H9 (cell line): ENCODE data around the gene ROBO2. TPM values are rescaled to one million over a fixed set of nuclear protein-coding genes. Genes with fewer than 3 reads are reported as not detected.

Source experiments
- DNase-seq: peaks from one replicate; pipeline ENCODE4 v3.0.0-alpha.2; 2017
- H2AFZ ChIP-seq: one replicate; pipeline ENCODE4 v1.6.1; 2013; ENCODE audit warnings: mild to moderate bottlenecking, low read length, control low read depth, moderate library complexity
- H2AK5ac ChIP-seq: 2 replicates; pipeline ENCODE4 v1.6.1; 2013; ENCODE audit warnings: low read length, control low read depth, mixed read lengths; ENCODE audit not compliant: insufficient read length
- H2BK120ac ChIP-seq: one replicate; pipeline ENCODE4 v1.6.1; 2013; ENCODE audit warnings: low read depth, mild to moderate bottlenecking, low read length, control low read depth, inconsistent platforms; ENCODE audit not compliant: poor library complexity, severe bottlenecking
- H2BK12ac ChIP-seq: 2 replicates; pipeline ENCODE4 v1.6.1; 2013; ENCODE audit warnings: low read length, control low read depth, mixed read lengths, low read depth; ENCODE audit not compliant: insufficient read length
- H2BK15ac ChIP-seq: 2 replicates; pipeline ENCODE4 v1.6.1; 2013; ENCODE audit warnings: low read depth, low read length, control low read depth
- H2BK20ac ChIP-seq: one replicate; pipeline ENCODE4 v1.6.1; 2013; ENCODE audit warnings: low read depth, mild to moderate bottlenecking, low read length, control low read depth, inconsistent platforms; ENCODE audit not compliant: poor library complexity, severe bottlenecking
- H2BK5ac ChIP-seq: 2 replicates; pipeline ENCODE4 v1.6.1; 2013; ENCODE audit warnings: low read length, control low read depth, mixed read lengths; ENCODE audit not compliant: insufficient read length
- H3K14ac ChIP-seq: 2 replicates; pipeline ENCODE4 v1.6.1; 2013; ENCODE audit warnings: low read length, control low read depth; ENCODE audit not compliant: insufficient read depth
- H3K18ac ChIP-seq: 2 replicates; pipeline ENCODE4 v1.6.1; 2013; ENCODE audit warnings: low read depth, mild to moderate bottlenecking, mixed read lengths, low read length, control low read depth; ENCODE audit not compliant: insufficient read length
- H3K23ac ChIP-seq: 2 replicates; pipeline ENCODE4 v1.6.1; 2013; ENCODE audit warnings: low read length, control low read depth, mixed read lengths, low read depth; ENCODE audit not compliant: insufficient read length
- H3K23me2 ChIP-seq: 2 replicates; pipeline ENCODE4 v1.6.1; 2013; ENCODE audit warnings: low read depth, mild to moderate bottlenecking, mixed read lengths, low read length, control low read depth; ENCODE audit not compliant: insufficient read length, poor library complexity, severe bottlenecking
- H3K27ac ChIP-seq: 2 replicates; pipeline ENCODE4 v1.5.1; 2013; ENCODE audit warnings: low read length, control low read depth, mixed read lengths, low read depth; ENCODE audit not compliant: insufficient read length
- H3K27me3 ChIP-seq: 2 replicates; pipeline ENCODE4 v1.6.1; 2013; ENCODE audit warnings: low read length, control low read depth, inconsistent platforms; ENCODE audit not compliant: insufficient read depth
- H3K4ac ChIP-seq: 2 replicates; pipeline ENCODE4 v1.6.1; 2013; ENCODE audit warnings: low read depth, mild to moderate bottlenecking, control low read depth, inconsistent platforms, low read length, moderate library complexity
- H3K4me1 ChIP-seq: 2 replicates; pipeline ENCODE4 v1.6.1; 2013; ENCODE audit warnings: low read length, control low read depth, inconsistent platforms; ENCODE audit not compliant: insufficient read depth
- H3K4me2 ChIP-seq: 2 replicates; pipeline ENCODE4 v1.6.1; 2013; ENCODE audit warnings: low read length, control low read depth, mixed read lengths; ENCODE audit not compliant: insufficient read length, insufficient read depth
- H3K56ac ChIP-seq: 2 replicates; pipeline ENCODE4 v1.6.1; 2013; ENCODE audit warnings: low read depth, mild to moderate bottlenecking, mixed read lengths, low read length, control low read depth; ENCODE audit not compliant: insufficient read length
- H3K79me1 ChIP-seq: 2 replicates; pipeline ENCODE4 v1.6.1; 2013; ENCODE audit warnings: low read depth, mild to moderate bottlenecking, moderate library complexity, low read length, control low read depth, inconsistent platforms; ENCODE audit not compliant: insufficient read depth, poor library complexity, severe bottlenecking
- H3K79me2 ChIP-seq: 2 replicates; pipeline ENCODE4 v1.6.1; 2013; ENCODE audit warnings: low read length, control low read depth, inconsistent platforms; ENCODE audit not compliant: insufficient read depth
- H3K9ac ChIP-seq: 2 replicates; pipeline ENCODE4 v1.6.1; 2013; ENCODE audit warnings: low read length, control low read depth, mixed read lengths; ENCODE audit not compliant: insufficient read length; ENCODE audit errors: extremely low read depth
- H3K9me3 ChIP-seq: one replicate; pipeline ENCODE4 v1.6.1; 2013; ENCODE audit warnings: low read depth, low read length, inconsistent platforms; ENCODE audit not compliant: control insufficient read depth
- H3T11ph ChIP-seq: one replicate; pipeline ENCODE4 v1.6.1; 2013; ENCODE audit warnings: mild to moderate bottlenecking, low read length, control low read depth, inconsistent platforms
- H4K20me1 ChIP-seq: one replicate; pipeline ENCODE4 v1.6.1; 2013; ENCODE audit not compliant: control insufficient read depth, insufficient read length, insufficient read depth
- H4K5ac ChIP-seq: 2 replicates; pipeline ENCODE4 v1.6.1; 2013; ENCODE audit warnings: low read depth, mild to moderate bottlenecking, mixed read lengths, low read length, control low read depth; ENCODE audit not compliant: insufficient read length
- H4K8ac ChIP-seq: replicated peaks from 2 replicates; pipeline ENCODE4 v1.6.1; 2013; ENCODE audit warnings: low read length, control low read depth, mixed read lengths, low read depth; ENCODE audit not compliant: insufficient read length
- H4K91ac ChIP-seq: 2 replicates; pipeline ENCODE4 v1.6.1; 2013; ENCODE audit warnings: low read depth, mild to moderate bottlenecking, moderate library complexity, mixed read lengths, low read length, control low read depth; ENCODE audit not compliant: insufficient read length
- H3K27ac Mint-ChIP-seq, 3 experiments: 2 replicates in 2 of 3; 3 replicates in 1 of 3; pipeline ENCODE4 v1.8.0; 2020 to 2021; ENCODE audit warnings: mixed read lengths in 3 of 3, mild to moderate bottlenecking in 1 of 3, moderate library complexity in 1 of 3
- H3K27me3 Mint-ChIP-seq: 2 replicates; pipeline ENCODE4 v1.8.0; 2021; ENCODE audit warnings: low read depth, mild to moderate bottlenecking, moderate library complexity, mixed read lengths
- H3K36me3 Mint-ChIP-seq, 3 experiments: 2 replicates in 2 of 3; 3 replicates in 1 of 3; pipeline ENCODE4 v1.8.0; 2020 to 2021; ENCODE audit warnings: low read depth in 3 of 3, mixed read lengths in 3 of 3; ENCODE audit not compliant: insufficient read depth in 1 of 3
- H3K4me1 Mint-ChIP-seq, 2 experiments: 2 replicates each; pipeline ENCODE4 v1.8.0; 2020; ENCODE audit warnings: mixed read lengths in 2 of 2
- H3K4me3 Mint-ChIP-seq, 2 experiments: 2 replicates in 1 of 2; 3 replicates in 1 of 2; pipeline ENCODE4 v1.8.0; 2020 to 2021; ENCODE audit warnings: mild to moderate bottlenecking in 2 of 2, mixed read lengths in 2 of 2, moderate library complexity in 1 of 2
- H3K9me3 Mint-ChIP-seq, 2 experiments: 2 replicates in 1 of 2; 3 replicates in 1 of 2; pipeline ENCODE4 v1.8.0; 2020; ENCODE audit warnings: mild to moderate bottlenecking in 2 of 2, mixed read lengths in 2 of 2, moderate library complexity in 1 of 2
- CTCF ChIP-seq: fragments of 200-600 bp; sonication (generic); conservative IDR thresholded peaks from 3 replicates; pipeline ENCODE4 v1.8.0; 2021; ENCODE audit warnings: antibody characterized with exemption, mild to moderate bottlenecking
- total RNA-seq: library from RNA; stranded (reverse); gene quantifications from 2 replicates; pipeline ENCODE4 v1.2.1, GENCODE V29; 2021

Gene ROBO2
- total RNA-seq, 1 experiment from 2014 or later = 2.3 TPM

GRCh38 chr3:77309460-77309859, 269.6 kb downstream of the ROBO2 start:
- no peak for DNase-seq
- Histone ChIP-seq H2BK20ac (no peak overlapping the region), H3K18ac (no peak overlapping the region), H3K79me2 (no peaks in the 10 kb centered on the region), H2AFZ (no peak overlapping the region), H4K5ac (no peak overlapping the region), H3K27me3 (no peaks in the 10 kb centered on the region), H3K4me2 (no peak overlapping the region), H4K20me1 (no peaks in the 10 kb centered on the region), H3K14ac (no peak overlapping the region), H2BK12ac (no peak overlapping the region), H3T11ph (no peak overlapping the region), H3K23me2 (no peaks in the 10 kb centered on the region), H2BK120ac (no peak overlapping the region), H3K9me3 (no peaks in the 10 kb centered on the region), H3K23ac (no peak overlapping the region), H2AK5ac (no peak overlapping the region), H3K4me1 (no peaks in the 10 kb centered on the region; the same call in 1 of the 2 replicates), H4K91ac (no peak overlapping the region), H3K9ac (no peak overlapping the region), H3K56ac (no peak overlapping the region), H3K4ac (no peak overlapping the region), H3K79me1 (no peaks in the 10 kb centered on the region), H4K8ac (no peak overlapping the region), H3K27ac (no peak overlapping the region), H2BK15ac (no peak overlapping the region), H2BK5ac (no peak overlapping the region)
- Mint-ChIP-seq H3K9me3 (no peaks in the 10 kb centered on the region), H3K36me3 (no peaks in the 10 kb centered on the region; a peak in 1 of 7 replicates), H3K4me1 (peaks cover 5 to 10% of the 10 kb centered on the region in 2 experiments), H3K4me3 (no peak overlapping the region), H3K27ac (no peak overlapping the region), H3K27me3 (no peaks in the 10 kb centered on the region)
- TF ChIP-seq CTCF = no peak
